CD4-positive, alpha-beta T cell treated with Interleukin-17A for 1 hour (primary cell): Measurements from ENCODE around the gene CYP4Z1.
"Not testable (repeated sequence)": the region's sequence is repeated elsewhere in the genome, so short reads cannot be mapped to it uniquely, and the experiment has no call there.

Experiments used
- DNase-seq: peaks from one replicate; pipeline ENCODE4 v3.0.0-alpha.2; 2020

Gene CYP4Z1

GRCh38 chr1:47067097-47067594 lies at the start of gene CYP4Z1:
TSS of gene CYP4Z1 (plus strand) at chr1:47067231. CDS start at chr1:47067491, 260 bp downstream.
- no peak for DNase-seq

- DNase-seq: no peak
These were observed 46.0 kb upstream of the CYP4Z1 start for GRCh38 chr1:47021070-47021469.

GRCh38 chr1:47023268-47024140 lies 43.5 kb upstream of the CYP4Z1 start, which contains the start of gene CYP4X1:
TSS of gene CYP4X1 (plus strand) at chr1:47023669. CDS start at chr1:47023818, 149 bp downstream.
- DNase-seq: no peak

GRCh38 chr1:47024141-47024801 lies 42.8 kb upstream of the CYP4Z1 start:
- no peak for DNase-seq

- no peak for DNase-seq
These were observed 36.7 kb upstream of the CYP4Z1 start for GRCh38 chr1:47030170-47030805.

- DNase-seq: no peak
These were observed 36.0 kb upstream of the CYP4Z1 start for GRCh38 chr1:47031059-47031458.

GRCh38 chr1:47031585-47031984 lies 35.4 kb upstream of the CYP4Z1 start:
- no peak for DNase-seq

GRCh38 chr1:47036764-47037163 lies 30.3 kb upstream of the CYP4Z1 start:
- no peak for DNase-seq

- DNase-seq: no peak
These were observed 7.7 kb upstream of the CYP4Z1 start for GRCh38 chr1:47059376-47059775.

GRCh38 chr1:47069080-47069479 lies 2.0 kb downstream of the CYP4Z1 start:
- not testable (repeated sequence) for DNase-seq

GRCh38 chr1:47069509-47069908 lies 2.5 kb downstream of the CYP4Z1 start:
- DNase-seq: not testable (repeated sequence)

GRCh38 chr1:47089356-47089755 lies 22.3 kb downstream of the CYP4Z1 start:
- DNase-seq: peak; percentile 45

GRCh38 chr1:47091476-47091875 lies 24.4 kb downstream of the CYP4Z1 start:
- DNase-seq: not testable (repeated sequence)

- no peak for DNase-seq
These were observed 37.8 kb downstream of the CYP4Z1 start for GRCh38 chr1:47104816-47105215.

- no peak for DNase-seq
These were observed 39.8 kb downstream of the CYP4Z1 start for GRCh38 chr1:47106792-47107191.

- not testable (repeated sequence) for DNase-seq
These were observed 41.0 kb downstream of the CYP4Z1 start for GRCh38 chr1:47107851-47108574.

GRCh38 chr1:47109482-47109881 lies 42.5 kb downstream of the CYP4Z1 start:
- DNase-seq: not testable (repeated sequence)

- no peak for DNase-seq
These were observed 46.1 kb downstream of the CYP4Z1 start for GRCh38 chr1:47113178-47113577.

GRCh38 chr1:47121039-47121438 lies 54.0 kb downstream of the CYP4Z1 start:
- DNase-seq: not testable (repeated sequence)

GRCh38 chr1:47124834-47125233 lies 57.8 kb downstream of the CYP4Z1 start:
- DNase-seq: not testable (repeated sequence)

GRCh38 chr1:47126997-47127396 lies 60.0 kb downstream of the CYP4Z1 start:
- not testable (repeated sequence) for DNase-seq

GRCh38 chr1:47128221-47128620 lies 61.2 kb downstream of the CYP4Z1 start:
- DNase-seq: no peak

- DNase-seq: not testable (repeated sequence)
These were observed 61.8 kb downstream of the CYP4Z1 start for GRCh38 chr1:47128854-47129253.
